NCI-H2196 (cell line): Measurements from ENCODE around the gene TULP4.
"Not testable (repeated sequence)": the region's sequence is repeated elsewhere in the genome, so short reads cannot be mapped to it uniquely, and the experiment has no call there.

Experiments
- DNase-seq: peaks from one replicate; lab custom pipeline; 2025; ENCODE audit not compliant: unreplicated experiment; lab: John Stamatoyannopoulos, UW

Gene TULP4

GRCh38 chr6:158554611-158555361 is 242.5 kb downstream of the TULP4 start:
- DNase-seq, result no peak

- DNase-seq, result no peak
Observed at GRCh38 chr6:158556113-158556512, 243.8 kb downstream of the TULP4 start.

- DNase-seq, result not testable (repeated sequence)
Observed at GRCh38 chr6:158557110-158557509, 244.8 kb downstream of the TULP4 start.

GRCh38 chr6:158557927-158558326 is 245.7 kb downstream of the TULP4 start:
- DNase-seq, result no peak

- DNase-seq, result no peak
Observed at GRCh38 chr6:158558415-158559306, 246.4 kb downstream of the TULP4 start.

GRCh38 chr6:158559338-158559894 is 247.2 kb downstream of the TULP4 start:
- no peak for DNase-seq

GRCh38 chr6:158559895-158560835 is 247.9 kb downstream of the TULP4 start, which contains the start of gene TMEM181:
Gene TMEM181 (plus strand): TSS chr6:158560091. CDS start chr6:158560225, 134 bp downstream.
- peak; percentile 71 for DNase-seq

- DNase-seq, result no peak
Observed at GRCh38 chr6:158560836-158561320, 248.6 kb downstream of the TULP4 start.
